ENCODE data around the gene DEFB129.
A peak's percentile ranks its signal among the peaks of the same experiment; 100 is the strongest.
"Not testable (repeated sequence)": the region's sequence is repeated elsewhere in the genome, so short reads cannot be mapped to it uniquely, and the experiment has no call there.

Gene DEFB129

DNA sequence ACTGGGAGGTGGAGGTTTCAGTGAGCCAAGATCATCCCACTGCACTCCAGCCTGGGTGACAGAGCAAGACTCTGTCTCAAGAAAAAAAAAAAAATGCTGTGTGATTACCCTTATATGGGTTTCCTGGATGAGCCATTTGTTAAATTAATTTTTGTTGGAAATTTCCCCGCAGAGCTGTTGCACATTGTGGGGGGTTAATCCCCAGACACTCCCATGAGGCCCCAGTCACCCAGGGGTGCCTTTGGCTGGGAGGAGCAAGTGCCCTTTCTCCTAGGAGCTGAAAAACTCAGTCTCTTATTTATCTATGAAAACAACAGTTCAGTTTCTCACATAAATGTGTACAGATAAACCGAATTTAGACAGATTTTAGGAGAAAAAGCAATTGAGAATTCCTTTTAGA lies 25.7 kb downstream of the DEFB129 start:
- no peak for DNase-seq (ENCODE audit: low read depth in 2 of 3, low spot score in 1 of 3)

DNA sequence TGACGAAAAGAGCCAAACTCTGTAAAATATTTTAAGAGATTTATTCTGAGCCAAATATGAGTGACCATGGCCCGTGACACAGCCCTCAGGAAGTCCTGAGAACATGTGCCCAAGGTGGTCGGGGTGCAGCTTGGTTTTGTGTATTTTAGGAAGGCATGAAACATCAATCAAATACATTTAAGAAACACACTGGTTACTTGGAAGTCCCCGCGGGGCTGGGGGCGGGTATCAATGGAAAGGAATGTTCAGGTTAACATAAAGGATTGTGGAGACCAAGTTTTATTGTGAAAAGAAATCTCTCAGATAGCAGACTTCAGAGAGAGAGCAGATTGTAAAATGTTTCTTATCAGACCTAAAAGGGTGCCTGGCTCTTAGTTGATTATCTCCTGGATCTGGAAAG lies 26.4 kb downstream of the DEFB129 start:
- DNase-seq (ENCODE audit: low read depth in 2 of 3, low spot score in 1 of 3) = not testable (repeated sequence)

DNA sequence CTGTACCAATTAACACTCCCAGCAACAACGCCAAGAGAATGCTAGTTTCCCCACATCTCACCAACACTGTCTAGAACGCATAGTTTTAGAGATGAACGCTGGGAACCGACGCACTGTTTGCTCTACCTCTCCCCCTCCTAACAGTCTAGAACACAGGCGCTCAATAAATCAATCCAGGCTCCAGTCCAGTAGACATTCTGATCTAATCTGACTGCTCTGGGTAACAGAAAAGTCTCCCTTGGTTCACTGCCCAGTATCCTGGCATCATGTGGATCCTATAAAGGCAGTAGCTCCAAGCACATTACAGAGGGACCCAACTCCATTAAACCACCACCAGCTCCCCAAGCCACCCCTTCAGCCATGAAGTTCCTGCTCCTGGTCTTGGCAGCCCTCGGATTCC lies 30.4 kb downstream of the DEFB129 start, which contains the start of gene DEFB132:
Gene DEFB132 (plus strand): TSS at position 306 of the 400 bp plus-strand sequence. CDS start 55 bp downstream, at position 361.
- DNase-seq (ENCODE audit: low read depth in 2 of 3, low spot score in 1 of 3) = no peak

DNA sequence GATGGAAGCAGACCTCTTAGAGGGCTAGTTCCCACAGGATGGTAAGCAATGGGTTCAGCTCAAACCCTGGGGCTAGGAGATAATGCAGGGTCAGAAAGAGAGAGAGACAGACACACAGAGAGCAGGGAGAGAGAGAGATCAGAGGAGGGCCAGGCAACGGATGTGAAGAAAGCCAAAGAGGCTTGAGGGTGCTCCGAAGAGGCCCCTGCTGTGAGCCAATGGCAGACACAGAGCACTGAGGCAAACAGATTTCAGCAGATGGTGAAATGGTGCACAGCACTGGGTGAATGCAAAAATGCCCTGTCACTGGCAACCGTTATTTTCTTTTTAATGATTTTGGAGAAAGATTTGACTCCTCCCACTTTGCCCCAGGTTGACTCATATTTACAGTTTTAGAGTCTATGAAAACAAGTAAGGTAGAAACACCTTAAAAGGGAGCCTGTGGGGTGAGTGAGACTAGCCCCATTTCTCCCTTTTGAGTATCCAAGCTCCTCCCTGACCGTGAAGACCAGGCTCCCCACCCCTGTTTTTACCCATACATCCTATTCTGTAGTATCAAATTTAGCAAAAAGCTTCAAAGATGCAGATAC lies 31.3 kb downstream of the DEFB129 start:
- DNase-seq (ENCODE audit: low read depth in 2 of 3, low spot score in 1 of 3) = no peak

DNA sequence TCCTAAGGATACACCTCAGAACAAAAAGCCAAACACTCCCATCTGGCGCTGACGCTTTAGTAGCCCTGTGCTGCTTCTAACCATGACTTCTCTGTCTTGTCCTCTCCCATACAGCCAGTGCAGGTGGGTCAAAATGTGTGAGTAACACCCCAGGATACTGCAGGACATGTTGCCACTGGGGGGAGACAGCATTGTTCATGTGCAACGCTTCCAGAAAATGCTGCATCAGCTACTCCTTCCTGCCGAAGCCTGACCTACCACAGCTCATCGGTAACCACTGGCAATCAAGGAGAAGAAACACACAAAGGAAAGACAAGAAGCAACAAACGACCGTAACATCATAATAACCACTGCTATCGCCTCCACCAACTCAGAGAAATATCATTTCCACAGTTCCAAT lies 31.9 kb downstream of the DEFB129 start:
- DNase-seq (ENCODE audit: low read depth in 2 of 3, low spot score in 1 of 3) = no peak

DNA sequence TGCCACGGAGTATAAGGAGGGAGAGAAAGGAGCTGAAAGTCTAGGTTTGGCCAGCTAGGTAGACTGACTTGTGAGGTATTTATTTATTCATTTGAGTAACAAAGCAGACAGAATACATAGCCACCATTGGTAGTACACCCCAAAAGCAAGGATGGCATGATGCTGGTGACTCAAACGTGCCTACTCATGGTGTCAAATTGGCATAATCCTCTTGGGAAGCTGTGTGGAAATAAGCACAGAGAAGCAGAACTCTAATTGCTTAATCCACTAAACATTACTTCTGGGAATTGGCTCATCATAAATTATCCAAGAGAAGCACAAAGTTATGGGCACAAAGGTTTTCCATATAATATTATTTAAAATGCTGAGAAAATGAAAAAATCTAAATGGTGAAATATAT lies 32.9 kb downstream of the DEFB129 start:
- DNase-seq (ENCODE audit: low read depth in 2 of 3, low spot score in 1 of 3) = no peak

DNA sequence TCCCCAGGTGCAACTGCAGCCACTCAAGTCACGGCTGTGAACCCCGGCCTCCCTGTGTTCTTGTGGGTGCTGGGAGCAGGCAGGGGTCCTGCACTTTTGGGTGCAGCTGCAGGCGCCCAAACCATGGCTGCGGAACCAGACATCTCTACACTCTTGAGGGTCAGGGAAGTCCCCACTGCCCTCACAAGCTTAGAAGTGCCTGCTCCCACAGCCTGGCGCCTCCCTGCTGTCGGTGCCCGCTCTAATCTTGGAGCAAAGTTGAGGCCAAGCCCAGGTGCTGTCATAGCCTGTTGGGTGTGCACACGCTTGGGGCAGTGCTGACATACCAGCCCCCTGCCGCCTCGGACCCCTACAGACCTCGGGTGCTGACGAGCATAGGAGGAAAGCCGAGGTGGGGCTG lies 36.6 kb downstream of the DEFB129 start:
- DNase-seq (ENCODE audit: low read depth in 2 of 3, low spot score in 1 of 3) = no peak

DNA sequence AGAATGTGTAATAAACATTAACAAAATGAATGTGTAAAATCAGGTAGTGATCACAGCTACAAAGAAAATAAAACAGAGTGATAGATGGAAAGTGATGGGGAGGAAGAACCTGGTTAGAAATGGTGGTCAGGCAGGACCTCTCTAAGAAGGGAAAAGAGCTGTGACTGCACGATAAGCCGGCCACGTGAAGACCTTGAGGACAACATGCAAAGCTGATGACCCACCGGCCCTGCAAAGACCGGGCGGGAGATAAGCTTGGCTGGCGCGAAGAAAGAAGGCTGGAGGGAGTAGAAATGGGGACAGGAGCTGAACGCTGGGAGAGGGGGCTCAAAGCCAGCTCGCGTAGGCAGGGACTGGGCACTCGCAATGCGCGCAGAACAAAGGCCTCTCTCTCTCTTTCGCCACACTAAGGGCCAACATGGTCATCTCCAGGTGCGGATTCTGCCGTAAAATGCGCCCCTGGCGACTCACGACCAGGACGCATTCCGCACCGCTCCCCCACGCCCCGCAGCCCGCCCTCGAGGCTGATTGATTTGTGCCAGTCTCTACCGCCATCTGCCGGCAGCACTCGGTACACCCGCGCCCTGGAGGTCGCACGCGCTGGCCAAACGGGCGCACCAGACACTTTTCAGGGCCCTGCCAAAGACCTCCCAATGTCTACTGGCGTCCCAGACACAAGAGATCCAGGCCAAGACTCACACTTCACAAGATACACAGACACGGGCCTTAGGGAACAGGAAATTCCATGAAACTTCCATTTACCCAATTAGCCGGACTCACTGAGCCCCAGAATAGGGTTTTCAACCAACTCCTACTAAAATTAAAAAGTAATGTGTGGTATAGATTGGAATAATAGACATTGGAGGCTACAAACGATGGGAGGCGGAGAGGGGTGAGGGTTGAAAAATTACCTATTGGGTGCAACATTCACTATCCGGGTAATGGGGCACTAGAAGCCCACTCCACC lies 39.8 kb downstream of the DEFB129 start:
- peak; percentile 83 to 94 (median 87) for DNase-seq (ENCODE audit: low read depth in 2 of 3, low spot score in 1 of 3)

DNA sequence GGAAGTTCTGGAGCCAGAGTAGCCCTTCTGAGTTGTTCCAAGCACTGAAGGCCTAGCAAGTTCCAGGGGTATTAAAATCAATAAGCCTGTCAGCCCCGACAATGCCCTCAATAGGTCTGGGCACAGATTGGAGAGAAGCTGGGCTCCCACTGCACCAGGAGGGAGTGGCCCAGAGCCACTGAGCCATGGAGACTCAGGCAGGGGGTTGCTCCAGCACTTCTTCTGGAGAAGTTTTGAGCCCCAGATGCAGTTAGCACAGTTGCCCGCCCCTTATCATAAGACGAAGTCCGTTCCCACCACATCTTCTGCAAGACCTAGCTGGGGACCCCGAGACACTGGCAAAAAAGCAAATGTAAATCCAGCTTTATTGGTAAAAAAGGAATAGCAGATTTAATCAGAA lies 43.5 kb downstream of the DEFB129 start:
- DNase-seq (ENCODE audit: low read depth in 2 of 3, low spot score in 1 of 3) = no peak

DNA sequence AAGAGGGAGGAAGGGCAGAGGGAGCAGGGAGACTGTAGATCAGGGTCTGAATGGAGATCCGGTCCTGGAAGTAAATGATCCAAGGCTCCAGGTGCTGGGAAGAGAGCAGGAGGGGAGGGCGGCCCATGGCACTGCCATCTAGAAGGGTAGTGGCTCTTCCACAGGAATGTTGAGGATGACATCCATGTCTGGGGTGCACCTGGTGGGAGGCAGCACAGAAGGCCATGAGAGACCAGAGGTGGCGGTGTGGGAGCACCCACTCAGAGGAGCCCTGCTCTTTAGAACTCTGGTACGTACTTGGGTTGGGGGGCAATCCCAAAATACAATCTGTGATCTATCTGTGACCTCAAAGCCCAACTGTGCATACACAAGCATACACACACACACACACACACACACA lies 44.0 kb downstream of the DEFB129 start:
- DNase-seq (ENCODE audit: low read depth in 2 of 3, low spot score in 1 of 3) = no peak

DNA sequence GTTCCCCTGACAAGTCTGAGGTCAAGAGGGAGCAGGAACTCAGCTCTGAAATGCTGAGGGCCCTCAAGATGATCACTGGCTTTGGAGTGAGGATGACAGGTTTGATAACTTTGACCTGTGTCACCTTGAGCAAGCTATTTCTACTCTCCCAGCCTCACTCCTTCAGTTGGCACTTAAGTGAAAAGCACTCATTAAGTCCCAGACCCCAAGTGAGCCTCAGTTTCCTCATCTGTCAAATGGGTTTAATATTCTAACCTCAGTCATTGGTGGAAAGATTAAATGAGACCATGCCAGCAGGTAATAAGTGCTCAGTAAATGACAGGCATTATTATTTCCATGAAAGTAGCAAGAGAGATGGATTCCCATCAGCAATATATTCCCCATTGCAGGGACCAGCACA lies 44.5 kb downstream of the DEFB129 start:
- no peak for DNase-seq (ENCODE audit: low read depth in 2 of 3, low spot score in 1 of 3)

DNA sequence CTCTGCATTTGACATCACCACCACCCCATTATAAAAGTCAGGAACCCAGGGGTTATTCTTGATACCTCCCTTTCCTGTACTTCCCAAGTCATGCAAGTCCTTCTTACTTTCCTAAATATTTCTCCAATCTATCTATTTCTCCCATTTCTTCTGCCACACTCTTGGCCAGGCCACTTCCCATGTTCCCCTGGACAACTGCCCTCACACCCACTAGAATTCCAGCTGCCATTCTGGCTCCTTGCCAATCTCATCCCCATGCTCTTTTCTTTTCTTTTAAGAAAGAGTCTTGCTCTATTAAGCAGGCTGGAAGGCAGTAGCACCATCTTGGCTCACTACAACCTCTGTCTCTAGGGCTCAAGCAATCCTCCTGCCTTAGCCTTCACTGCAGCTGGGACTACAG lies 45.7 kb downstream of the DEFB129 start:
- DNase-seq (ENCODE audit: low read depth in 2 of 3, low spot score in 1 of 3) = no peak

DNA sequence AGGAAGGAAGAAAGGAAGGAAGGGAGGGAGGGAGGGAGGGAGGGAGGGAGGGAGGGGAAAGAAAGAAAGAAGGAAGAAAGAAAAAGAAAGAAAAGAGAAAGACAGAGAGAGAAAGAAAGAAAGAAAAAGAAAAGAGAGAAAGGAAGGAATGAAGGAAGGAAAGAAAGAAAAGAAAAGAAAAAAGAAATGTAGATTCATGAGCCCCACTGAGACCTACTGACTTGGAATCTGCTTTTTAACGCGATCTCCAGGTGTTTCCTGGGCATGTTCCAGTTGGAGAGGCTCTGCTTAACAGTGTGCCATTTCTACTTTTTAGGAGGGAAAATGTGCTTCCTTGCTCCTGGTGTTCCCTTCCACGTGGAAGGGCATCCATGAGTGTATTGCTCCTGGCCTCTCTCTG lies 46.8 kb downstream of the DEFB129 start:
- no peak for DNase-seq (ENCODE audit: low read depth in 2 of 3, low spot score in 1 of 3)

DNA sequence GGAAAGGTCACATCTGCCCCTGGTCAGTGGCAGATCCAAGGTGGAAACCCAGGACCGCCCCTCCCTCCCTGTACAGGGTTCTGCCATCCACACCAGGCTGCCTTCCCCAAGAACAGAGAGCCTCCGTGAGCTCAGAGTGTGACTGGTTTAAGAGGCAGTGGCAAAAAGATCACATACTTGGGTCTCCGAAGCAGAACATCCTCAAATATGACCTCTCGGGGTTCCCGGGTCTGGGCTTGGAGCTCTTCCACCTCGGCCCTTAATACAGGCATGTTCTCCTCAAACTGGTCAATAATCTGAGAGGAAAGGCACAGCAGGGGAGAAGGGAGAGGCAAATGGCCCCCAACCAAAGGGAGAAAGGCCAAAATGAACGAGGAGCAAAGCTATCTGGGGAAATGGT lies 48.7 kb downstream of the DEFB129 start:
- DNase-seq (ENCODE audit: low read depth in 2 of 3, low spot score in 1 of 3) = no peak

DNA sequence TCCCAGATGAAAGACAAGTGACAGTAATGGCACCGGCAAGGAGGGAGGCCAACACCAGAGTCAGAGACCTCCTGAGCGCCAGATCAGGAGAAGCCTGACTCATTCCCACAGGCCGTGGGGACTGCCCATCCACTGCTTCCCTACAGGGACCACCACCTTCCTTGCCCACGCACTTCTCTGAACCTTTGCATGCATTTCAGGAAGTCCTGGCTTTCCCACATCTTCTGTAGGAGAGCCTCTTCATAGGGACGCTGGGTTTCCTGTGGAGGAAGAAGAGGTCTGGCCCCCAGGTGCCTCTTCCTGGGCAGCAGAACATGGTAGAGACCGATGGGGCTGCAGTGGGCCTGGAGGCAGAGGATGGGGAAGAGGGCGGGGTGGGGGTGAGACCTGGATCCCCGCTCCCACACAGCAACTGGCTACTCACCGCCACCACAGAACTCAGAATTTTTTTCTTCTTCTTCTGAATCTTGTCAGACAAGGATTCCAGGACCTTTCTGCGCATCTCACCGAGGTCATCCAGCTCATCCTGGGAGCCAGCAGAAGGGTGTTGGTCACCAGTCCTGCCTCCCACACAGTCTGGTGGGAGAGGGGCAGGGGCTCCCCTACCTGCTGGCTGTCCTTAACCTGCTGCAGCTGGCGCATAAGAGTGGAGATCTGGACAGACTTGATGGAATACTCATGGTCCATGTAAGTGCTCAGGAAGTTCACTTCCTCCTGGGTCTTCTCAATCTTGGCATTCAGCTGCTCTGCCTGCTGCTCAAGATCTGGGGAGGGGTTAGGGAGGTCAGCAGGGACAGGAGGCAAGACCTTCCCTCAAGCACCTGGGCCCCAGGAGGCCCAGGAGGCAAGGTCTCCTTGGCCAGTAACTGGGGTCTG lies 49.8 kb downstream of the DEFB129 start:
- no peak for DNase-seq (ENCODE audit: low read depth in 2 of 3, low spot score in 1 of 3)

DNA sequence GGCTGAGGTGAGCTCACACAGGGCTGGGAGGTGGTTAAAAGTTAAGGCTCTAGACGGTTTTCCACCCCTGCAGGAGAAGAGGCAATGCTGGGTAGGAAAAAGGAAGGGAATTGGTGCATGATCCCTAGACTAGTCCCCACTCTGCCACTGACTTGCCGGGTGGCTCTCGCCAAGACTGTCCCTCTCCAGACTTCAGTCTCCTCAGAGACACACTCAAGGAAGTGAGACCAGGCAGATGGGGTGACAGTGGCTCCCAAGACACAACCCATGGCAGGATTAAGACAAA lies 50.4 kb downstream of the DEFB129 start:
- no peak for DNase-seq (ENCODE audit: low read depth in 2 of 3, low spot score in 1 of 3)

DNA sequence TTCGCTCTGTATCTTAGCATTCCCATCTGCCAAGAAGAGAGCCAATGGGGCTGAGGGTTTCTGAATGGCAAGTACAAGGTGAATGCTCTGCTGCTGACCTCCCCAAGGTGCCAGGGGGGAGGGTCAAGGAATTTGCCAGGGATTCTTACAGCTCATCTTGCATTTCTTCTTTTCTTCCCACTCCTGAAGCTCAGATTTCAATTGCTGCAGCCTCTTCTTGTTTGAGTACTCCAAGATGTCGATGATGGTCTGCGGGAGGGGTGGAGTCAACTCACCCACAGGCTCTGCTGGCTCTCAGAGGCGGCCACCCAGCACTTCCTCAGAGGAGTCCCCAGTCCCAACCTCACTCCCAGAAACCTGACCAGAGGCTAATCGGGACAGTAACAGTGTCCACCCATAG lies 51.1 kb downstream of the DEFB129 start:
- DNase-seq (ENCODE audit: low read depth in 2 of 3, low spot score in 1 of 3) = no peak

DNA sequence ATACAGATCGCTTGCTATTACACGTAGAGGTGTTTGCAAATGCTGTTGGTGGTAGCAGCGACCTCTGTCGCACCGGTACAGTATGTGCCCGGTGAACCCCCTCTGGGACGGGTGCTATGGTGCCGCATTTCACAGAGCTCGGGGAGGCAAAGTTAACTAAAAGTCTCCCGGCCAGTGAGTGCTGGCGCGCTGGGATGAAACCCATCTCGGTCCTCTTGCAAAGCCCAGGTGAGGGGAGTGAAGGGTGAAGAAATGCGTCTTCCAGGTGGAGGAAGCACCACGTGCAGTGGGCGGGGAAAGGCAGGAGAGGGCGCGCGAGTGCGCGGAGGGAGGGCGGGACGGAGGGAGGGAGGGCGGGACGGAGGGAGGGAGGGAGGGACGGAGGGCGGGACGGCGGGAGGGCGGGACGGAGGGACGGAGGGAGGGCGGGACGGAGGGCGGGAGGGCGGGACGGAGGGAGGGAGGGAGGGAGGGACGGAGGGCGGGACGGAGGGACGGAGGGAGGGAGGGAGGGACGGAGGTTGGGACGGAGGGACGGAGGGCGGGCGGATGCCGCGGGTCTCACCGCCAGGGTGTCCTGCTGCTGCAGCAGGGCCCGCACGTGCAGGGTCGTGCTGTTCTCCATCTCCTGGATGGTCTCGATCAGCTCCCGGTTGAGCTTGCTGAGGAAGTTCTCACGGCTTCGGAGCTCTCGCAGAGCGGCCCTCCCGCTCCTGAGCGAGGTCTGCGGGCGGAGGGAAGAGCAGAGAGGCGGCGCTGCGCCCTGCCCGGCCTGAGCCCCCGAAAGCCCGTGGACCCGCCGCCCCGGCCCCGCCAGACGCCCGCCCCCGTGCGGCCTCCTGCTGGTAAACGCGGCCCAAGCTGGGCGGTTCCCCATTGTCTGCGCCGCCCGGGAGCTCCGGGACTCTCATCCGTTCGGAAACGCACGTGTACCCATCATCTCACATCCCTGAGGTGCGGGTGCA lies 51.8 kb downstream of the DEFB129 start:
- no peak for DNase-seq (ENCODE audit: low read depth in 2 of 3, low spot score in 1 of 3)
